ENCODE data around the gene RNF223. TPM values are rescaled to one million over a fixed set of nuclear protein-coding genes. Genes with fewer than 3 reads are reported as not detected.
"Not testable (repeated sequence)": the region's sequence is repeated elsewhere in the genome, so short reads cannot be mapped to it uniquely, and the experiment has no call there.

Gene RNF223
- total RNA-seq, 1 donor from 2014 or later, result 0.62 TPM

DNA sequence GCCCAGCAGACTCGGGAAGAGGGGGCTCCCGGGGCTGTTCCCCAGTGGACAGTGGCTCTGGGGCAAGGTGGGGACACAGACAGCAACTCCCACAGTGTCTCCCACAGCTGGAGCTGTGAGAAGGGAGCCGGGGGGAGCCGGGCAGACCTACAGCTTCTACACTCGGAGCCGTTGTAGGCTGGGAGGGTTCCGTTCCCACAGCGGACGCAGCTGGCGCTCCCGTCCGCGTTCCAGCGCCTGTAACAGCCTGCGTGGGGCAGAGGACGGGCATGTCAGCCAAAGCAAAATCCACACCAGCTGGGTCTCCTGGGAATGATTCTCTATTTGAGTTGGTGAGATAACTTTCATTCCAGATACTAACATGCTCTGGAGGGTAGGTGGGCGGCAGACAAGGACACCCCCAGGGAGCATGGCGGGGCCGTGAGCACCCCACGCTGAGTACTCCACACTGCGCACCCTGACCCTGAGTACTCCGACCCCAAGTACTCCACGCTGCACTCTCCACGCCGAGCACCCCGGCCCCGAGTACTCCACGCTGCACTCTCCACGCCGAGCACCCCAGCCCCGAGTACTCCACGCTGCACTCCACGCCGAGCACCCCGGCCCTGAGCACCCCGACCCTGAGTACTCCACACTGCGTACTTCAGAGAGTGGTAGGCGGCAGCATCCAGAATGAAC is 13.4 kb upstream of the RNF223 start:
- no peak for DNase-seq

- no peak for DNase-seq
These were observed 12.8 kb upstream of the RNF223 start for GRCh38 chr1:1086911-1087341.

DNA sequence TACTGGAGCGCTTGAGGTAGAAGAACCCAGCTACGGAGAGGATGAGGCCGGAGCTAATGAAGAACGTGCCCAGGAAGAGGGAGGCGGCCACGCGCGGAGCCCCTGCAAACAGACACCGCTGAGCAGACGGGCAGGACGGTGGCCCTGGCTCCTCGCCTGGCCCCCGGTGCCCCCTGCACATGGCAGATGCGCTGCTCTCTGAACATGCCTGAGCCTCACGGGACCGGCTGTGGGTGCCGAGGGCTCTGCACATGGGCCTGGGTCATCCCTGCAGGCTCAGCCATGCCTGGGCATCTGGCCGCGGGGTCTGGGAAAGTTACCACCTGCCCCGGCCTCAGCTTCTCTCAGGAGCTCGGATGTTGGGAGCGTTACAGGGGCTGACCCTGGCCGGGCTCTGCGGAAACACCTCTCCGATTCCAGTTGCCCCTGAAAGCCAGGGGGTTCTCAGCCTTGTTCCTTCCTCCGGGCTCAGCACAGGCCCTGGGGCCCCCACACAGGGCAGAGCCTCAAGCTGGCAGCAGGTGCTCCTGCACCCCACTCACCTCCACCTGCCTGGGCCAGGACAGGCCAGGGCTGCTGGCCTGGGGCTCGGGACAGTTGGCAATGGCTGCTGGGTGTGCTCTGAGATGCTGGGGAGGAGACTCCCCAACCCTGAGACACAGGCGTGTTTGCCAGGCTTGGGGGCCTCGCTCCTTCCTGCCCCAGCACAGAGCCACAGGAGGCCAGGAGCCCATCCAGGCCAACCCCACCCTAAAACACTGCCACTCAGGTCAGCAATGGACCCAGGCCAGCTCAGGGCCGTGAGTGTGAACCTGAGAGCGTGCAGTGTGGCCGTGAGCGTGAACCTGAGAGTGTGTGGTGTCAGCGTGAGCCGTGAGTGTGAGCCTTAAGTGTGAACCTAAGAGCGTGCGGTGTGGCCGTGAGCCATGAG is 12.1 kb upstream of the RNF223 start:
- no peak for DNase-seq

DNA sequence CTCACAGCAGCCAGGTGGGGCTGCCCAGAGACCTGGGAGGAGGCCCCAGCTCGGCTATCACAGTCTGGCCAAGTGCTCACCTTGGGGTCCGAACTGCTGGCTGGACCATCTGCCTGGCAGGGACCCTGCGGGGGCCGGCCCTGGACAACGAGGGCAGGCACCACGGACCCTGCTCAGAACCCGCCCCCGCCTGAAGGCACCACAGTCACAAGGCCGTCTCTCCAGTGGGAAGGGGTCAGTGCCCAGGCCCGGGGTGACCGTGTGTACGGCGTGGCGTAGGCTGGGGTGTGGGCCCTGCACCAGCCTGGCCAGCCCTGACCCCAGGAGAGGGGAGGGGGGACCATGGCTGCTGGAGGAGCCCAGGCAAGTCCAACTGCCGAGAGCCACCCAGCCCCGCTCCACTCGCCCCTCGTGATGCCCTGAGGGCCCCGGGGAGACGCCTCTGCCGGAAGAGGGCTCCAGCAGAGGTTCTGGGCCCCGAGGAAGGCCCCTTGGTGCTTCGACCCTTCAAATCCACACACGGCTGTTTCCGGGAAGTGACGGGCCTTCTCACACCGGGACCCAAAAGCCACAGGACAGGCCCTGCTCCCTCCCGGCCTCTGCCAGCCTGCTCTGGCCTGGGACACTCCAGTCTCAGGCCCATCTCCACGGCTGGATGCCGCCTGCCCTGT is 11.2 kb upstream of the RNF223 start:
- DNase-seq, result no peak

GRCh38 chr1:1084372-1085170 is 10.5 kb upstream of the RNF223 start:
- no peak for DNase-seq

DNA sequence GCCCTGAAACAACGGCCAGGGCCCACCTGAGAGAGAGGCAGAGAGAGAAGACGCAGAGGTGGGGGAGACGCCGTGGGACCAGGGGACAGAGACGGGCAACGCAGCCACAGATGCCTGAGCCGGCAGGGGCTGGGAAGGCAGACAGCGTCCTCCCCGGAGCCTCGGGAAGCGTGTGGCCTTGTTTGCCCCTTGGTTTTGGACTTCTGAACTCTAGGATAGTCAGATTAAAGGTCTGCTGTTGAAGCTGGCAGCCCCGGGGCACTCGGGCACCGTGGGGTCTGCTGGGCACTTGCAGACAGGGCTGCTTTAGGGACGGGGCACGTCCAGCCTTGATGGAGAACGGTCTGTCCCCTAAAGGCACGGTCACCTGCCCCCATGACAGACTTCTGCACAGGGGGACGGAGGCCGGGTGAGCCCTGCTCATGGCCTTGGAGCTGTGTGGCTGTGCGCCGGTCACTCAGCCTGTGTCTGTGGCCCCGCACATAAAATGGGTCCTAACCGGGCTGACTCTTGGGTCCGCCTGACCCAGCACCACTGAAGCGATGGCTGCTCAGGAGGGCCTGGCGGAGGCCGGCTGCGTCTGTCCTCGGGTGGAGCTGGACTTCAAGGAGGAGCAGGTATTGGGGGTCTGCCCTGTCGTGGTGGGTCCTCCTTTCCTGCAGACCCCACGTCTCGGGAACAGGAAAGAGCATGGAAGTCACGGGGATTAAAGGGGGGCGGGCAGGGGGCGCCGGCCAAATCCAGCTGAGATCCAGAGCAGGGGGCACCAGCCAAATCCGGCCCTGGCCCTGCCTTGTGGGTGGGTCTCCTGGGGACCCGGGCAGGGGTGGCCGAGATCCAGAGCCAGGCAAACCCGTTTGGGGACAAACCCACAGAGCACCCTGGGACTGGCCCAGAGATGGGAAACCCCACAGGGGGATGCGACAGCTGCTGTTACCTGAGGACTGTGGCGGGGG is 9.6 kb upstream of the RNF223 start:
- no peak for DNase-seq

- DNase-seq, result no peak
These were observed 8.8 kb upstream of the RNF223 start for GRCh38 chr1:1082776-1083415.

GRCh38 chr1:1082239-1082775 is 8.2 kb upstream of the RNF223 start:
- no peak for DNase-seq

GRCh38 chr1:1081311-1082238 is 7.5 kb upstream of the RNF223 start:
- DNase-seq, result no peak

DNA sequence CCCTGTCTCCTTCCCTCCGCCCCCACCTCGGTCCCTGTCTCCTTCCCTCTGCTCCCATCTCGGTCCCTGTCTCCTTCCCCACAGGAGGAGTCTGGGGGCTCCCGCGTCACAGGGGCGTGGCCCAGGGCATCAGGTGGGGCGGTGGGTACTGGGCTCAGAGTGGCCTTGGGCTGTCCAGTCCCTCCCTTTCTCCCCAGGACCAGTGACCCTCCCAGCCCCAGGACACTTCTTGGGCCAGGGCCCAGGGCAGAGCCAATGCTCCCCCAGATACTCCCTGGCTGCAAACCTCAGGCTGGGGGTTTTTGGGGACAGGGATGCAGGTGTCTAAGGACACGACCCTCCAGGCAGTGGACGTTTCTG is 6.8 kb upstream of the RNF223 start:
- no peak for DNase-seq

GRCh38 chr1:1080122-1080757 is 6.1 kb upstream of the RNF223 start:
- DNase-seq, result peak; percentile 75

- peak; percentile 70 for DNase-seq
These were observed 5.5 kb upstream of the RNF223 start for GRCh38 chr1:1079408-1080121.

GRCh38 chr1:1077396-1077795 is 3.3 kb upstream of the RNF223 start:
- DNase-seq, result not testable (repeated sequence)

- no peak for DNase-seq
These were observed 1.2 kb upstream of the RNF223 start for GRCh38 chr1:1075148-1075935.

- DNase-seq, result no peak
These were observed 583 bp upstream of the RNF223 start for GRCh38 chr1:1074631-1075147.

DNA sequence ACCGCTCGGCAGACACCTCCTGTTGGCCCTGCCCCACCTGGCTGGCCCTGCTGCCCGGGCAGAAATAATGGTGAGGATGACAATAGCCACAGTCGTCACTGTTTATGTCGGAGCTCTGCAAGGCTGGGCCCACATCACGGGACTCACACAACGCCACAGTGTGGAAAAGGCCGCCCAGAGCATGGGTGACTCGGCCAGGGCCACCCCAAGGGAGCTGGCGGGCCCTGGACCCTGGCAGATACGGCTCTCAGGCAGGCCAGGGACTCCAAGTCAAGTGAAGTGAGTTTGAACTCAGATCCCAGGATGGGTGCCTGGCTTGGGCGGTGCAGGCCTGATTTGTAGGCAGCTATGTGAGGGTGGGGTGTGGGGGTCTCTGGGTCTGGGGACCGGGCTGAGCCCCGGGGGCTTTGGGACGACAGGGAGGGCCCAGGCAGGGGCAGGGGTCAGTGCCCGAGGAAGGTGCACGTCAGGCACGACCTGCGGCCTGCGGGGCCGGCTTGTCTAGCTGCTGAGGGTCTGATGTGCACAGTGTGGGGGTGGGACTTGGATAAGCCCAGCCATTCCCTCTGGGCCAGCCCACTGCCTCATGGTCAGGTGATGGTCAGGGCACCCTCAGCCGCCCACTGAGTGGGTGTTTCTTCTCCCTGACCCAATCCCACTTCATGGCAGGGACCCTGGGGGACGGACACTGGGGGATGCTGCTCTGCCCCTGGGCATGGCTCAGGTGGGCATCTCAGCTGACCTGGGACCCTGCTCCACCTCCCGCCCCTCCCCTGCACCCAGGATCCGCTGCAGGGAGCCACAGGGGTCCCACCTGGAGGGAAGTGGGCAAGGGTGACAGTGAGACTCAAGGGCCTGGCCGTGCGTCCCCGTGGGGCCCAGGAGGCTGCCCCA is 1.0 kb downstream of the RNF223 start:
- no peak for DNase-seq
